Measurements from ENCODE around the gene ZNF205. TPM values are rescaled to one million over a fixed set of nuclear protein-coding genes. Genes with fewer than 3 reads are reported as not detected.

The ZNF205 gene
- total and polyA plus RNA-seq, 10 of the 15 experiments (the other 5 are each of a cell fraction or from before 2014, with no cell fraction given), result 0.26 to 1.5 (median 0.78) TPM; not detected in 2

DNA sequence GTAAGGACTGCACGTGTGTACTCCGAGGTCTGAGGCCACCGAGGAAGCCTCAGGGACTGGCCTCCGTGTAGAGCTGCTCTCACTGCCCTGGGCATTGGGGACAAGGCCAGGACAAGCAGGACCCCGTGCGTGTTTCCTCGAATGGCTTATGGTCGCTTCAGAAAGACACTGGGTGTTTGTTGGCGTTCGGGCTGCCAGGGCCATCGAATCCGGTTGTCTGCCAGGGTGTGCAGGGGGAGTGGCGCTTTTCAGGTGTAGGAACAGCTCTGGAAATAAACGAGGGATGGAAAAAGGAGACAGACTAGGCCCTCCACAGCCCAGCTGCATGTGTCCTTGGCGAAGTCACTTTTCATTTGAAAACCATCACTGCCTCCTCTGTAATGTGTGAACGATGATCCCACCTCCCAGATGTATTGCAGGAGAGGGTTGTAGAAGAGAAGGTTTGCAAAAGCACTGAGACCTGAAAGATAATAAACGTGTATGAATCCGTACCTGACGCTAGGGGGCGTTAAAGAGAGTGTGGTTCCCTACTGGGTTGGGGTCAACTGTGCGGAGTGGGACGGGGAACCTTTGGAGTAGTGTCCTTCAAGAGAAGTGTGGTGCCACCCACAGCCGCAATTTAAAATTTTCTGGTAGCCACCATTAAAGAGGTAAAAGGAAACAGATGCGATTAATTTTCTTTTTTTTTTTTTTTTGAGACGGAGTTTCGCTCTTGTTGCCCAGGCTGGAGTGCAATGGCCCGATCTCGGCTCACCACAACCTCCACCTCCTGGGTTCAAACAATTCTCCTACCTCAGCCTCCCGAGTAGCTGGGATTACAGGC, 11.2 kb upstream of the ZNF205 start:
- no TSS peak for BruUV-seq (replicated peaks)
- WGBS (ENCODE audit: insufficient coverage, insufficient replicate concordance, low lambda C conversion rate, missing lambda C conversion rate), result 53% methylated on average over 26 of the region's 29 CpGs
- Histone ChIP-seq H3K4me3 (peak overlapping the region; percentile 34; the same call in 1 of the 2 replicates), H3K27ac (ENCODE audit: control insufficient read depth, insufficient read depth) (peak overlapping the region; percentile 27; the same call in 1 of the 2 replicates), H3K27me3 (replicated peaks in 1 of 2; ENCODE audit: control insufficient read depth in 2 of 2, insufficient read depth in 2 of 2, low read length in 1 of 2) (no peaks in the 10 kb centered on the region), H3K4me1 (ENCODE audit: control insufficient read depth, insufficient read depth, low read length) (peaks cover 25% of the 10 kb centered on the region), H4K20me1 (ENCODE audit: control insufficient read depth, insufficient read depth) (no peaks in the 10 kb centered on the region), H3K36me3 (ENCODE audit: control insufficient read depth in 2 of 2, insufficient read depth in 2 of 2, low read length in 1 of 2) (no peaks in the 10 kb centered on the region), H3K79me2 (ENCODE audit: control insufficient read depth, insufficient read depth, low read length) (no peaks in the 10 kb centered on the region), H3K9ac (ENCODE audit: control insufficient read depth, insufficient read depth, low read length) (peak overlapping the region; percentile 30; the same call in 1 of the 2 replicates), H3K4me2 (ENCODE audit: control insufficient read depth, insufficient read depth) (peak overlapping the region; percentile 45), H2AFZ (ENCODE audit: control insufficient read depth, low read depth, low read length) (peak overlapping the region; percentile 62), H3K9me3 (replicated peaks; ENCODE audit: control insufficient read depth, insufficient read depth, low read length) (no peaks in the 10 kb centered on the region)
- CTCF ChIA-PET, result interaction anchor here (0.7 to 21.2 kb wide), 14 partner anchors 10 to 73 kb away, joined by 3 to 396 read pairs (median 4); no protein-coding TSS in a partner anchor
- in situ Hi-C loops (cut with MboI), result no loop called here
- FAIRE-seq (peak; percentile 85), ATAC-seq (peak; percentile 39), DNase-seq (ENCODE audit: low read depth, low spot score) (no peak)
- RAD21 ChIA-PET (ENCODE audit: unreplicated experiment), result interaction anchor here (0.7 to 5.0 kb wide), 4 partner anchors 24 to 399 kb away, joined by 3 to 38 read pairs (median 4); no protein-coding TSS in a partner anchor
- TF ChIP-seq MYC (IDR thresholded peaks at IDR 0.05; ENCODE audit: insufficient read depth, insufficient read length, insufficient replicate concordance, low read length, severe bottlenecking), result no peak
- TF ChIP-seq CREM (IDR thresholded peaks at IDR 0.05; ENCODE audit: low read depth), result peak; percentile 57; the same call in 1 of the 2 replicates
- peak; percentile 70 for TF ChIP-seq RUNX3 (IDR thresholded peaks at IDR 0.05; ENCODE audit: low read length)
- TF ChIP-seq YBX1 (IDR thresholded peaks at IDR 0.05), result no peak
- no peak for TF ChIP-seq CBX3 (IDR thresholded peaks at IDR 0.05; ENCODE audit: borderline replicate concordance, low read depth)
- TF ChIP-seq, protein P1, sequence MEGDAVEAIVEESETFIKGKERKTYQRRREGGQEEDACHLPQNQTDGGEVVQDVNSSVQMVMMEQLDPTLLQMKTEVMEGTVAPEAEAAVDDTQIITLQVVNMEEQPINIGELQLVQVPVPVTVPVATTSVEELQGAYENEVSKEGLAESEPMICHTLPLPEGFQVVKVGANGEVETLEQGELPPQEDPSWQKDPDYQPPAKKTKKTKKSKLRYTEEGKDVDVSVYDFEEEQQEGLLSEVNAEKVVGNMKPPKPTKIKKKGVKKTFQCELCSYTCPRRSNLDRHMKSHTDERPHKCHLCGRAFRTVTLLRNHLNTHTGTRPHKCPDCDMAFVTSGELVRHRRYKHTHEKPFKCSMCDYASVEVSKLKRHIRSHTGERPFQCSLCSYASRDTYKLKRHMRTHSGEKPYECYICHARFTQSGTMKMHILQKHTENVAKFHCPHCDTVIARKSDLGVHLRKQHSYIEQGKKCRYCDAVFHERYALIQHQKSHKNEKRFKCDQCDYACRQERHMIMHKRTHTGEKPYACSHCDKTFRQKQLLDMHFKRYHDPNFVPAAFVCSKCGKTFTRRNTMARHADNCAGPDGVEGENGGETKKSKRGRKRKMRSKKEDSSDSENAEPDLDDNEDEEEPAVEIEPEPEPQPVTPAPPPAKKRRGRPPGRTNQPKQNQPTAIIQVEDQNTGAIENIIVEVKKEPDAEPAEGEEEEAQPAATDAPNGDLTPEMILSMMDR (IDR thresholded peaks at IDR 0.05 in 2 of 3, conservative IDR thresholded peaks at IDR 0.05 in 1 of 3; ENCODE audit: control insufficient read depth in 2 of 3, extremely low read depth in 1 of 3, insufficient read depth in 1 of 3, low read depth in 3 of 3, low read length in 3 of 3), result peak; percentile 60 to 86 (median 68)
- peak; percentile 50; the same call in 1 of the 2 replicates for TF ChIP-seq SMARCA5 (IDR thresholded peaks at IDR 0.05)
- peak; percentile 50; the same call in 1 of the 2 replicates for TF ChIP-seq IRF4 (IDR thresholded peaks at IDR 0.05; ENCODE audit: low read depth, low read length)
- TF ChIP-seq RAD51 (IDR thresholded peaks at IDR 0.05), result no peak
- peak; percentile 26; the same call in 1 of the 2 replicates for TF ChIP-seq RAD21 (IDR thresholded peaks at IDR 0.05; ENCODE audit: insufficient read depth, low read depth, low read length)
- peak; percentile 59; the same call in 1 of the 2 replicates for TF ChIP-seq NBN (IDR thresholded peaks at IDR 0.05)
- TF ChIP-seq SPI1 (IDR thresholded peaks at IDR 0.05; ENCODE audit: borderline replicate concordance, insufficient read depth, low read depth, low read length), result no peak
- intact Hi-C loops (cut with micrococcal nuclease; ENCODE audit: unreplicated experiment), result loop anchor here (2.0 kb wide), 1 partner anchor 24 kb away; no protein-coding TSS in a partner anchor
- SMC1A ChIA-PET (ENCODE audit: uncharacterized antibody, unreplicated experiment), result interaction anchor here (0.9 to 7.4 kb wide), 4 partner anchors 11 to 31 kb away, joined by 4 to 67 read pairs (median 6); partner anchors contain the start of gene ZNF205
- POLR2A ChIA-PET, result interaction anchor here (0.7 to 2.0 kb wide), 8 partner anchors 21 to 365 kb away, joined by 3 to 10 read pairs (median 6); no protein-coding TSS in a partner anchor

Measured in GM12878 (cell line).